ENCODE results near the gene C16orf96.

C16orf96 gene
- long read RNA-seq, donor 1 = 0 reads
- long read RNA-seq, donor 2 = 0 reads
- long read RNA-seq, donor 3 = 0 reads
- long read RNA-seq, donor 4 = 0 reads
- long read RNA-seq, donor 5 = 0 reads
- long read RNA-seq, donor 6 = 0 reads
- long read RNA-seq, donor 7 = 0 reads
- long read RNA-seq, donor 8 = 0 reads

GRCh38 chr16:4556112-4556511 is at the start of gene C16orf96:
TSS of gene C16orf96 (plus strand) at chr16:4556340. CDS start at chr16:4556490, 150 bp downstream.
- DNase-seq = no peak

DNA sequence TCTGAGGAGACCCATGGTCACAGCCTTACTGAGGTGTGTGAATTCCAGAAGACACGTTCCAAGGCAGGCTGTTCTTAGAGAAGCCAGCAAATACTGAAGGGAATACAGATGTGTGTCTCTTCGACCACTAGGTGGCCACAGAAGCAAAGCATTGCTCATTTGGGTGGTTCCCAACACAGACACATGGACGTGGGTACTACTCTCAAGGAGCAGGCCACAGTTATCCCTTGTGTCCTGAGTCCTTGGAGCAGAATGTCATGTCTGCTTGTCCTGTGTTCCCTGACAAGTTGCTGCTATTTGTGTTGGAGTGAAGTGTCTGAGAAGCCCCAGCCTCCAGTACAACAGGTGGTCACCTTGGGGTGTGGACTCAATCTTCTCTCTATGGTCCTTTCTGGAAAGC is 49.7 kb upstream of the C16orf96 start:
- DNase-seq = no peak

DNA sequence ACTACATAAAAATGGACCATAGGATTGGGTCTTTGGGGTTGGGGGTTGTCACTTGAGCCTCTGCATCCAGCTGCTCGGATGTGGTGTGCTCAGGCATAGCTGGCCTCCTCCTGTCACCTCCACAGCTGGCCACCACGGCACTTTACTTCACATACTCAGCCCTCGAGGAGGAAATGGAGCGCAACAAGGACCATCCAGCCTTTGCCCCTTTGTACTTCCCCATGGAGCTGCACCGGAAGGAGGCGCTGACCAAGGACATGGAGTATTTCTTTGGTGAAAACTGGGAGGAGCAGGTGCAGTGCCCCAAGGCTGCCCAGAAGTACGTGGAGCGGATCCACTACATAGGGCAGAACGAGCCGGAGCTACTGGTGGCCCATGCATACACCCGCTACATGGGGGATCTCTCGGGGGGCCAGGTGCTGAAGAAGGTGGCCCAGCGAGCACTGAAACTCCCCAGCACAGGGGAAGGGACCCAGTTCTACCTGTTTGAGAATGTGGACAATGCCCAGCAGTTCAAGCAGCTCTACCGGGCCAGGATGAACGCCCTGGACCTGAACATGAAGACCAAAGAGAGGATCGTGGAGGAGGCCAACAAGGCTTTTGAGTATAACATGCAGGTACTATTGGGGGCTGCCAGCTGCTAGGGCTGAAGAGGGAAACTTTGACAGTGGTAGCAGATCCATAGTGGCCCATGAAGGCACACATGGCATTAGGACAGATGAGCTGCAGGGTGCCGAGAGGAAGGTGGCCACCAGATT is 48.4 kb upstream of the C16orf96 start:
- DNase-seq = no peak

- DNase-seq = no peak
These were observed 47.3 kb upstream of the C16orf96 start for GRCh38 chr16:4508806-4509205.

DNA sequence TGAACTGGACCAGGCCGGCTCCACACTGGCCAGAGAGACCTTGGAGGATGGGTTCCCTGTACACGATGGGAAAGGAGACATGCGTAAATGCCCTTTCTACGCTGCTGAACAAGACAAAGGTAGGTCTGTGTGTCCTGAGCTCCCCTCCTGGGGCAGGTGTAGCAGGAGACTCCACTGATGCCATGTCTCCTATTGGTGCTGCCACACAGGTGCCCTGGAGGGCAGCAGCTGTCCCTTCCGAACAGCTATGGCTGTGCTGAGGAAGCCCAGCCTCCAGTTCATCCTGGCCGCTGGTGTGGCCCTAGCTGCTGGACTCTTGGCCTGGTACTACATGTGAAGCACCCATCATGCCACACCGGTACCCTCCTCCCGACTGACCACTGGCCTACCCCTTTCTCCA is 46.7 kb upstream of the C16orf96 start:
- DNase-seq = no peak

- DNase-seq = no peak
These were observed 46.0 kb upstream of the C16orf96 start for GRCh38 chr16:4510131-4510530.

DNA sequence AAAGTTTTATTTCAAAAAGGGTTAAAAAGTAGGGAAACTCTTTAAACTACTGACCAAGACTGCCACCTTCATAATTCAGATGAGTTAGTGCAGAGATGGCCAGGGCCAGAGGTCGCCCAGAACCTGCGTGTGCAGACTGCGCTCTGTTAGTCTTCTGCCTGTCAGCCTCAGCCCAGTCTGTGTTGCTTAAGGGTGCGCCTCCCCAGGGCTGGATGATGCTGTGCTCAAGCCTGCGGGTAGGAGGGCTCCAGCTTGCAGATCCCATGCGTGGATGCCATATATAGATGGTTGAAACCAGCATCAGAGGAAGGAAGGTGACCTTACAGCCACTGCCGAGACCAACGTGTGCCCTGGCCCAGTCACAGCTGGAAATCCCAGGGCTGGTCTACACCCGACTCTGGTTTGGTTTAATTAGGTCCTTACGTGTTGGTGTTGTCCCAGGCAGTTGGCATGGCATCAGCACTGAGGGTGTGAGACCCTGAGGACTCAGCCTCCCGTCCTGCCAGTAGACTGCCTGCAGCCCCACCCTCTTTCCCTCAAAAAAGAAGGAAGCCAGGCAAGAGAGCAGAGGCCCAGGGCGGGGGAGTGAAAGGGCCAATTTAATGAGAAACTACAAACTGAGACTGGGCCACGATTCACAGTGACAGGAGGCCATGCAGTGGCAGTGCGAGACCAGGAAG is 45.3 kb upstream of the C16orf96 start:
- no peak for DNase-seq

GRCh38 chr16:4511441-4512082 is 44.6 kb upstream of the C16orf96 start:
- DNase-seq = peak; percentile 40

GRCh38 chr16:4512473-4512872 is 43.7 kb upstream of the C16orf96 start:
- DNase-seq = no peak

DNA sequence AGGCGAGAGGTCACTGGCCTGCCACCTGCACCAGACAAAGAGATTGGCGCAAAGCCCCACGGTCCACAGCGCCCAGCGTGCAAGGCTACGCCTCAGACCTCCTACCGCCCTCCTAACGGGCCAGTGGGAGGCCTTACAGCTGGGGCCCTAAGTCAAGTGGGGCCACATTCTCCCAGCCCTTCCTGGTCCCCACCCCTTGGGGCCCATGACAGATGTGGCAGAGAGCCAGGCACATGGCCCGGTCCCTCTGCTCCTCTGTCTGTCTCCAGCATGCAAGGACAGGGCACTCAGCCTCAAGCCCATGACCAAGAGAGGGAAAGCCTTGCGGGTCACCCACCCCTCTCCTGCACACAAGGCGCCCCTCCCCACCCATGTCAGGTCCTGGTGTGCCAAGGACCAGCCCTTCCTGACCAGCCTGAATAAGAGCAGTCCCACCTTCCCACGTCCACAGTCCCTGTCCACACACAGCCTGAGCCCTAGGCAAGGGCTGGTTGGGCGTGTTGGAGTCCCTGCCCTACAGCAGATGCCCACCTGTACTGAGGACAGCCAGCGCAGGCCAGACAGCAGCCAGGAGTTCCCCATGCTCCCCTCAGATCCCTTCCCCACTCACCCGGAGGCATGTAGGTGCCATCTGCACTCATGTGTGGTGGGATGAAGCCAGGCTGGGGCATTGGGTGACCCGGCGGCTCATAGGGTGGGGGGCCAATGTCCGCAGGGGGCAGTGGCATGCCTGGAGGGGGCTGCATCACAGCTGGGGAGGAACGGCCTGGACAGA is 42.9 kb upstream of the C16orf96 start:
- DNase-seq = no peak

GRCh38 chr16:4513881-4514280 is 42.3 kb upstream of the C16orf96 start:
- no peak for DNase-seq

DNA sequence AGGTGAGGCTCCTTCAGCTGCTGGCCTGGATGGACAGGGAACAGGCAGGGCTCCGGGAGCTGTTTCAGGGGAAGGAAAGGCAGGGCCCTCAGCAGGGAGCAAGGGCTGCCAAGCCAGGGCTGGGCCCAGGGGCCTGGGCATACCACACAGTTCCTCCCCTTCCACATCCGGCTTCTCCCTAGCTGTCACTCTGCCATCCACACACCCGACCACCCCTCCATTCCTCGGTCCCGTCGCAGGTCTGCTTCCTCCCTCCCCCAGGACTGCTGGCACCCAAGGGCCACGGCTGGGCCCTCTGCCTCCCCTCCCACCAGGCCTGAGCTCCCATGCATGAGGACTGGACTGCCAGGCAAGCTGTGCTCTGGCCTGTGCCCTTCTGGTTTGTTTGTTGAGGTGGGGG is 41.5 kb upstream of the C16orf96 start:
- DNase-seq = no peak

GRCh38 chr16:4515611-4516233 is 40.4 kb upstream of the C16orf96 start:
- DNase-seq = no peak

GRCh38 chr16:4517812-4518680 is 38.1 kb upstream of the C16orf96 start:
- peak; percentile 30 for DNase-seq

DNA sequence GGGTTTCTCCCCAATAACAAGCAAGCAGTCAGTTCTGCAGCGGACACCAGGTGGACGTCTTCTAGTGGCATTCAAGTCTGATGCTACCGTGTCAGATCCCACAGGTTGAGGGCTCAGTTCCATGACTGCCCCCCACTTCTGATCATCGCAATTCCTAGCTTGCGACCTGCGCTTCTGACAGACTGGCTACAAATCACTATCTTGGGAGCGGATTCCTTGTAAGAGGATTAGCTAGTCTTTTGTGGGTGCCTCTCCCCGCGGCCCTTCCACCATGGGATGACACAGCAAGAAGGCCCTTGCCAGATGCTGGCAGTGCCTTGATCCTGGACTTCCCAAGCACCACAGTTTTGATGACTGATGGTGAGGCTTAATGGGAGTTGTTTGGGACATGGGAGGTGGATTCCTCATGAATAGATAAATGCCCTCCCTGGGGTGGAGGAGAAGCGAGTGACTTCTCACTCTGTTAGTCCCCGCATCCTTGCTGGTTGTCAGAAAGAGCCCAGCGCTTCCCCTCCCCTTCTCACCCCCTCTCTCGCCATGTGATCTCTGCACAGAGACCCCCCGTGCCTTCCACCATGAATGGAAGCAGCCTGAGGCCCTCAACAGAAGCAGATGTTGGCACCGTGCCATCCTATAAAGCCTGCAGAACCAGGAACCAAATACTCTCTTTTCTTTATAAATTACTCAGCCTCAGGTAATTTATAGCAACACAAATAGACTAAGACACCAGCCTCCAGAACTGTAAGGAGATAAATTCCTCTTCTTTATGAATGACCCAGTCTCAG is 36.7 kb upstream of the C16orf96 start:
- no peak for DNase-seq

DNA sequence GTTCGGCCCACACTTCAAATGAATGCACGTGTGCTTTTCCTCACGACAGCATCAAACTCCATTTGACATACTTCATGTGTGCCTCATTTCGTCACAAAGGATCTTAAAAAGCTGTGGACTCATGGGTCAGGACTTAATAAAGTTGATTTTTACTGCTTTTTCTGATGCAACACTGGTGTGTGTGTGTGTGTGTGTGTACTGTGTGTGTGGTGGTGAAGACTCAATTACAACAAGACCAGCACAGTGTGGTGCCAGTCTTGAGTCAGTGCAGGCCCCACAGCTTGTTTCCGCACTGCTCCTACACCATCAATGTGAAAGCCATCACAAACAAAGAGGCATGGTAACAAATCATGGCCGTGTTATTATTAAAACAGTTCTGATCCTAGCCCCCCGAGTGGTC is 35.2 kb upstream of the C16orf96 start:
- DNase-seq = no peak

- no peak for DNase-seq
These were observed 34.0 kb upstream of the C16orf96 start for GRCh38 chr16:4522051-4522581.

GRCh38 chr16:4523686-4524085 is 32.5 kb upstream of the C16orf96 start:
- DNase-seq = no peak

DNA sequence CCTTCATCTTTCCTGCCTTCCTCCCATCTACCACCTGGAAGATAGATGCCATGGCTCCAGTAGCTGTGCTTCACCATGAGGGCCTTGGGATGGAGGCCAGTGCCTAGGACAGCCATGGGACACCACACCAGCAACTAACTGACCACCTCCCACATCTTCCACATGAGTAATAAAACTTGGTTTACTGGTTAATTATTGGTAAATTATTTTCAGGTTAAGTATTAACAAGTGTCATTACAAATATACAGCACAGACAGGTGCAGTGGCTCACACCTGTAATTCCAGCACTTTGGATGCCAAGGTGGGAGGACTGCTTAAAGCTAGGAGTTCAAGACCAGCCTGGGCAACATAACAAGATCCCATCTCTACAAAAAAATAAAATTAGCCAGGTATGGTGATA is 31.6 kb upstream of the C16orf96 start:
- DNase-seq = no peak

GRCh38 chr16:4525069-4525468 is 31.1 kb upstream of the C16orf96 start:
- no peak for DNase-seq
